ENCODE measurements around the gene USP3.
A peak's percentile ranks its signal among the peaks of the same experiment; 100 is the strongest.
"Not testable (repeated sequence)": the region's sequence is repeated elsewhere in the genome, so short reads cannot be mapped to it uniquely, and the experiment has no call there.

USP3 gene

DNA sequence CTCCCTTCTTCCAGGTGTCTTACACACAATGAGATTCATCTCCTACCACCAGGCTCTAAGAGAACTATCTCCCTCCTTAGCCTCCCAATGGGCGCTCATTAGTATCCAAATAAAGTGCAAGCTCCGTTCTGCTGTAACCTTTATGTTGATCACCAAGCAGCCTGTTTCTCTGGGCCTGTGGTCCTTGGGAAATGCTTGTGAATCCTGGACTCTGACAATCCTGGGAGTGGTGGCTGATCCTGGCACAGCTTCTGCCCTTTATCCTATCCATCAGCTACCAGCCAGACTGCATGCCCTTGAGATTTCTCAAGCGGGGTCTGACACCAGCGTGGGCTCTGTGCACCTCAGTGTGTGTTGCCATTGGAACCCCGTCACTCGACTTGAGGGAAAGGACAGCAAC lies 26.1 kb upstream of the USP3 start:
- DNase-seq: no peak

GRCh38 chr15:63480441-63480821 lies 24.0 kb upstream of the USP3 start:
- no peak for DNase-seq

DNA sequence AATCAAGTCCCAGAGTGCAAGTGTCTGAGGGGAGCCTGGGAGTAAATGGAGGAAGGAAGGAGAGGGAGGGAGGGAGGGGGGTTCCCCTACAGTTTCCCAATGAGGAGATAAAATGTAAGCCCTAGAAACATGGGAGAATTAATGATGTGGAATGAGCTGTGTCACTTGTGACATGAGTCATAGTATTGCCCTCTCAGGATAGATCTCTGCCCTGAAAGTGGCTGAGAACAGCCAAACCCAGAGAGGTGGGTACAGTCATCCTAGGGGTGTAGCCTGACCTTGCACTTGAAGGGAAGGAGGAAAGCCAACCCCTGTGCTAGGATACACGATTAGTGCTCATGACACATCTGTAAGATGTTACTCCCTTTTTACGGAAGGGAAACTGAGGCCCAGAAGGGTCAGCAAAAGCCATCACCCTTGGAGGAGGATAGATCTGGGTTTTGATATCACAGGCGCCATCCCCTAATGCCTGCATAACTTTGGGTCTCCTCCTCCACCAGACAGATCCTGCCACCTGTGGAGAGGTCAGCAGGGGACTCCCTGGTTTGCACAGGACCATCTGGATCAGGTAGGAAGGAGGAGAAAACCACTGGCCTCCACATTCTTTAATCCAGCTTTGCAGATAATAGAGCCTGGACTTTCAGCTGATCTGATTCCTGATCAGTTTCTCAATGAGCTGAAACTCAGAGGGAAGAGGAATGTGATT lies 23.1 kb upstream of the USP3 start:
- DNase-seq: no peak

DNA sequence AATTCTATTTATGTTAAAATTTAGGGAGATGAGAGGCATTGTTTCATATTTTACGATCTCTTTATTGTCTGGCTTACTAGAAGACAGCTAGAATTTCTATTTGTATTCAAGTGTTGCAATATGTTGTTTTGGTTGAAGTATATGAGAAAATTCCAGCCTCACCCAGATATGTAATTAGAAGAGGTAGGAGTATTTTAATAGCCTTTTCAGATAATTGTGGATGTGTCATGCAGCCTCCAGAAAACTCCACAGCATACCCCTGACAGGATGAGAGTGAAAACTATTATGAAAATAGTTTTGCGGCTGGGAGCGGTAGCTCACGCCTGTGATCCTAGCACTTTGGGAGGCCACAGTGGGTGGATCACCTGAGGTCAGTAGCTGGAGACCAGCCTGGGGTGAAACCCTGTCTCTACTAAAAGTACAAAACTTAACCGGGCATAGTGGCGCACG lies 21.5 kb upstream of the USP3 start:
- no peak for DNase-seq

- DNase-seq: no peak
Observed at GRCh38 chr15:63483521-63484371, 20.6 kb upstream of the USP3 start.

GRCh38 chr15:63484433-63485186 lies 19.8 kb upstream of the USP3 start:
- no peak for DNase-seq

DNA sequence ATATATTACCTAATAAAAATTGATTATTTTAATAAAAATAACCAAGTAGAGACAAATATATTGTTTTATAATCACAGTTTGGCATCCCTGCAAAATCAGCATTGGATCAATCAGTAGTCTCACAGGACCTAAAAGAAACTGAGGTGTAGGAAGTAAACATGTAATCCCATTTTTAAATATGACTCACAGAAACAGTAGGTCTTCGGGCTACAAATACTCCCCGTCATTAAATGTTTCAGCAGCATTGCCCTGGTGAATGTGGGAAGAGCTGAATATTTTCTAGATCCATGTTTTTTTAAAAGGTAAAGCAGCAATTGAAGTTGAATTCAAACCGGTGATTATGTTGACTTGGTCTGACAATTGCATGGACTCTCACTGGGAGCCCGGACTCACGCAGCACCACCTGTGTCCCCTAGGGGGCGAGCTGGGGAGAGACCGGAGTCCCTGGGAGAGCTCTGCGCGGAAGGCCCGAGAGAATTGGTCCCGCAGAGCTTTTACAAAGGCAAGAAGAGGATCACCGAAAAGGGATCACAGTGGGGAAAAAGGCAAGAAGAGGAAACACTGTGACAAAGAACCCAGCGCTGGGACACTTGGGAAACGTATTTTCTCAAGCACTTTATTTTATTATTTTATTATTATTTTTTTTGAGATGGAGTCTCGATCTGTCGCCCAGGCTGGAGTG lies 17.2 kb upstream of the USP3 start:
- DNase-seq: peak; percentile 83

DNA sequence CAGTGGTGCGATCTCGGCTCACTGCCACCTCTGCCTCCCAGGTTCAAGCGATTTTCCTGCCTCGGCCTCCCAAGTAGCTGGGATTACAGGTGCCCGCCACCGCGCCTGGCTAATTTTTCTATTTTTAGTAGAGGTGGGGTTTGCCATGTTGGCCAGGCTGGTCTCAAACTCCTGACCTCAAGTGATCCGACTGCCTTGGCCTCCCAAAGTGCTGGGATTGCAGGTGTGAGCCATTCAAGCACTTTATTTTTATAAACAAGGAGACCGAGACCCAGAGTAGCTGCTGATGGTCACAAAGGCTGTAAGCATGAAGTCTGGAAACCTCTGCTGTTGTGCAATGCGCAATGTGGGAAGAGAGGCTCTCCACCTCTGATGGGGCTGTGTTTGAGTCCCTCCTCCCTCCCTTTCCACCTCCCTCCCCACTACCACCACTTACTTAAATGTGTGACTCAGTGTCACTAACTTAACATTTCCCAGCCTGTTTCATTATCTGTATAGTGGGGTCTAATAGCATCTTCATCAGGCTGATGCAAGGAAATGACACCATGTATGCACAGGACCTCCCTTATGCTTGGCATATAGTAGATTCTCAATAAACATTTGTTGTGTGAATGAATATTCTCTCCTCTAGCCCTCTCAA lies 16.5 kb upstream of the USP3 start:
- DNase-seq: not testable (repeated sequence)

DNA sequence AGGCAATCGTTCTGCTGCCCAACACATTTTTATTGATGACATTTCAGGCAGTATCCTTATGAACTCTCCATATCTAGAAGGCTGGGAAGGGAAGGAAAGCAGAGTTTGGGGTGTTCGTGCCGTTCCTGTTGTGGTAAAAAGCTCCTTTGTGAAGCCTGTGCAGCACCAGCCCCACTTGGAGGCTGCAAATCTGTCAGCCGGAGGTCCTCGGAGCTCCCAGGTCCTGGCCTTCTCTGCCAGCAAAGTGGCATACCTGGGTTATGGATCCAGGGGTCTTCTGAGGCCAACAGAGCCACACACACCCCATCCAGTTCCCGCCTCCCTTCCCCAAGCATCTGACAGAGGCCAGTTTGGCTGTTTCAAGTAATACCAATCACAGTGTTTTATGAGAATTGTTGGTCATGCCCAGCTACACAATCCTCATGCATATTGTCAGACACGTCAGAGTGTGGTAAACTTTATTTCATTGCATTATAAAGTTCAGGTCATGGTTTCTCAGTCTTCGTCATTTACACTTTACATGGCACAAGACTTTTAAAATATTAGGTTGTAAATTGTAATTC lies 15.9 kb upstream of the USP3 start:
- DNase-seq: no peak

GRCh38 chr15:63489352-63489751 lies 15.0 kb upstream of the USP3 start:
- DNase-seq: no peak

DNA sequence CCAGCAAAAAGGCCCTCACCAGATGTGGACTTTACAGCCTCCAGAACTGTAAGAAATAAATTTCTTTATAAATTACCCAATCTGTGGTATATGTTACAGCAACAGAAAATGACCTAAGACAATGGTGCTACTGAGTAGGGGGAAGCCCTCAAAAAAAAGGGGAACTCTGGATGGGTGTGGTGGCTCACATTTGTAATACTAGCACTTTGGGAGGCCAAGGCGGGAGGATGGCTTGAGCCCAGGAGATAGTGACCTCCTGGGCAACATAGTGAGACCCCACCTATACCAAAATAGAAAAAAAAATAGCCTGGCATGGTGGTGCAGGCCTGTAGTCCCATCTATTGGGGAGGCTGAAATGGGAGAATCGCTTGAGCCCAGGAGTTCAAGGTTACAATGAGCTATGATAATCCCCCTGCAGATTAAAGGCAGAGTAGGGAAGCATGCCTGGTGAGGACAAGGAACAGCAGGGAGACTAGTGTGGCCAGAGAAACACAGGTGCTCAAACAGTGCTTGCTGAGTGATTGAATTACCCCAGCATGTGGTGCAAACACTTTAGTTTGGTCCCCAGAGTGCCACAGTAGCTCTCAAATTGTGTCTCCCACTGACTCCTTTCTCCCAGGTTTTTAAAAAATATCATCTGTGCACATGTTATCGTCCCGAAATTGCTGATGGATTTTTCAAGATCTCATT lies 13.9 kb upstream of the USP3 start:
- no peak for DNase-seq

DNA sequence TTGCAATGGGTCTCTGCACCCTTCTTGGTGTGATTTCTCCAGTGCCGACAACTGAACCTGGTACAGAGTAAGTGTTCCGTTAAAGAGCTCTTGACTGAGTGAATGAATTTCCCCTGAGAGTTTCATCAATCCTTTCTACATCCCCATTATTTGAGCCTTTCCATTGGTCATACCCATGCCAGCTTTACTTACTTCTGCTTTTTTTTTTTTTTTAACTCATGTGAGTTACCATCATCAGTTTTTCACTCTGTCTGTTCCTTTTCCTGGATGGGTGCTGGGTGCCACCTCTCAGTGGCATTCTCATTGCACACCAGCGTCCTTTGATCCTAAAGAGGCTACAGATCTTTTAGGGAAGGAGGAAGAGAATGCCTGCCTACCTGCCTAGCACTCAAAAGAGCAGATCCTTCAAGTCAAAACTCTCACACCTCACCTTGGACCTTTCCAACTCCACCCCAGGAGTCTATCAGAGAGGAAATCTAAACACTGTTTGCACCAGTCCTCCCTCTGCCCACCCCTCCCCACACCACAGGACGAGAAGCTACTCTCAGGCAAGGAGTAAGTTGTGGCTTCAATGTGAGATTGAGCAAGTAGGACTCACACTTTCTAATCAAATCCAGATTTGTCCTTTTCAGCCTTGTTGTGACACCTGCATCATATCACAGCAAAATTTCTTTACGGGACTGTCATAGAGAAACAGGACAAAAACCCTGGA lies 13.1 kb upstream of the USP3 start:
- no peak for DNase-seq

DNA sequence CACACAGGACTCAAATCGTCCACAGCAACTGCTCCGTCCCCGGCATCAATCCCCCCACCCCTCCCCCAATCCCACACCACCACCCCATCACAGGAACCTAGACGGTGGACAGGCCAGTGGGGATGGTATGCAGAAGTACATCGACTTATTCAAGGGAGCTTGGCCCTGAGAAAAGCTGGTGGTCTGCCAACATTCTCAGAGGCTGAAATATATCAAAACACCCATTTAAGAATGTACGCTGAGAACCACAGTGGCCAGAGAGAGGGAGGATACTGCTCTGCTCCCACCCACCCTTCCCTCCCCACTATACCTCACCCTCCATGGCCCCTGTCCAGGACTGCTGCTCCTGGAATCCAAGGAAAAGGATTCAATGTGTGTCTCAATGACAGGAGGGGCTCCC lies 12.4 kb upstream of the USP3 start:
- DNase-seq: no peak

- no peak for DNase-seq
Observed at GRCh38 chr15:63492541-63493077, 11.8 kb upstream of the USP3 start.

DNA sequence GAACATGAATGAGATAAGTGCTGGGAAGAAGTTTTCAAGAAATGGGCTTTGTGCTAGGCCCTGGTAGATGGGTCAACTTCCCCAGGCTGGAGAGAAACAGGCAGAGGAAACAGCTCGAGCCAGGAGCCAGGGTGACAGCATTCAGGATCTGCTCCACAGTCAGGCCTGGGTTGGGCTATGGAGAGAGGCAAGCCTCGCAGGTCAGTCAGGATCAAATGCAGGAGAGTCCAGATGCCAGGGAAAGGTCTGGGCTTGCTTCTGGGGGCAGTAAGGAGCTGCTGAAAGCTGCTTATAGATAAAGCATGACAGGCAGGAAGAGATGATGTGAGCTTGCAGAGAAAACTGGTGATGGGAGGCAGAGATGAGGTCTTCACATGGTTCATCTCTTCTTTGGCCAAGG lies 11.0 kb upstream of the USP3 start:
- DNase-seq: no peak

- no peak for DNase-seq
Observed at GRCh38 chr15:63494408-63494807, 10.0 kb upstream of the USP3 start.

GRCh38 chr15:63495343-63495742 lies 9.1 kb upstream of the USP3 start:
- DNase-seq: no peak

DNA sequence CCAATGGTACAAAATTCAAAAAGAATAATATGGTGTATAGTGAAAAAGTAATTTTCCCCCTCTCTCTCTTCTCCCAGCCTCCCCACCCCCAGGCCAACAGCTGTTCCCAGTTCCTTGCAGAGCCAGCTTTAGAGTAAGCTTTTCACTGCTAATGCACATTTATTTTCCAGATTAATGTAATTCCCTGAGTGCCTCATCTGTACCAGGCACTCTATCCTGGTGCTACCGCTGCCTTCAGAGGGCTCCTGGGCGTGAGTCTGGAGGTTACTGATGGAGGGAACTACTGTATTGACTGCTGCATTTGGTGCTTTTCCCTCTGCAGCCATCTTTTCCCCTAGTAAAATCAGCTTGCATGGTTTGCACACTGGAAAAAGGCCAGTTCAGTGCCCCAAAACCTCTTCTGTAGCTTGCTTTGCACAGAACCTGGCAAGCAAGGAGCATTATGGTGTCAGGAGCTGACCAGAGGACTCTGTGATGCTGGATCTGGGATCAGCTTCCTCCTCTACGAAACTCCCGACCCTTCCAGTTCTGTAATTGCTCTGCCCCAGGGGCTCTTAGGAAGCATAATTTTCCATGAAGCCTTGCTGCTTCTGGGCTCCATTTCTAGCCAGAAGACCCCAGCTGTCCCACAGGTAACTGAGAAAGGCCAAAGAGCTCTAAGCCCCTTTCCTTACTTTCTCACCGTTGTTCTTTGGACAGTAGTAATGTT lies 8.5 kb upstream of the USP3 start:
- DNase-seq: no peak

DNA sequence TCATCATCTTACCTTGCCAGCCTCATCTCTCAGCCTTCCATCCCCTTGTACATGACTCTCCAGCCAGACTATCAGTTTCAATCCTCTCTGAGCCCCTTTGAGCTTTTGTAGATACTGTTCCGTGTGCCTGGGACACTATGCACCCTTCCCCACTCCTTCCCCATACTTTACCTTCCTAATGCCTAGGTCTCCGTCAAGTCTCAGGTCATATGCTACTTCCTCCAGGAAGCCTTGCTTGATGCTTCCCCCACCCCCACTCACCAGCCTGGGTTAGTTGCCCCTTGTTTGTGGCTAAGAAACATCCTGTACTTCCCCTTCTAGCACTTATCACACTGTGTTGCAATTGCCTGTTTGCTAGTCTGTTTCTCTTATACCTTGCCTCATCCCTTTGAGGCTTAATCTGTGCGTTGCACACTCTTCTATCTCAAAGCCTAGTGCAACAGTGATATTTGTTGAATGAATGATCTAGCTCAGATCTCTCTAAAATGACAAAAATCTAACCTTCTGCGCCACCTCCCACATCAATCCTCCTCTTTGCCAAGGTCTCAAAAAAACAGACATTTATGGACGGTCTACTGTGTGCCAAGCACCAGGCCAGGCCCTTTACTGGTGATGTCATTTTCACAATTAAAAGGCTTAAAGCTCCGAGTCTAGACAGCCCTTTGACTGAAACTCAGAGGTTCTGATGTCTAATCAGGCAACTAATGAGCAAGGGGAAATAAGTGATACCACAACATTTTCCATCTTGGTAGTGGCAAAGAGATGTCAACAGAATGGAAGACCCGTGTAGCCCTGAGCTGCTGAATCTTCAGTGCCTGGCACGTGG lies 6.5 kb upstream of the USP3 start:
- DNase-seq: peak; percentile 49

Data from effector CD8-positive, alpha-beta T cell (primary cell).